Ishikawa (cell line): ENCODE results near the gene EIF2AK3.

Experiments
- CEBPB ChIP-seq: IDR thresholded peaks from 2 replicates; pipeline ENCODE4 v1.6.1; 2012
- CREB1 ChIP-seq: IDR thresholded peaks from 2 replicates; pipeline ENCODE4 v1.6.1; 2012; ENCODE audit warnings: low read depth
- EGR1 ChIP-seq: IDR thresholded peaks from 2 replicates; pipeline ENCODE4 v1.6.1; 2012
- EP300 ChIP-seq: IDR thresholded peaks from 2 replicates; pipeline ENCODE4 v1.6.1; 2012; ENCODE audit warnings: borderline replicate concordance
- FOXM1 ChIP-seq: IDR thresholded peaks from 2 replicates; pipeline ENCODE4 v1.6.1; 2012; ENCODE audit warnings: low read depth, borderline replicate concordance
- MAX ChIP-seq: IDR thresholded peaks from 2 replicates; pipeline ENCODE4 v1.6.1; 2012
- NFIC ChIP-seq: IDR thresholded peaks from 2 replicates; pipeline ENCODE4 v1.6.1; 2012
- RAD21 ChIP-seq: IDR thresholded peaks from 2 replicates; pipeline ENCODE4 v1.6.1; 2012; ENCODE audit warnings: low read depth
- TCF12 ChIP-seq: IDR thresholded peaks from 2 replicates; pipeline ENCODE4 v1.6.1; 2012; ENCODE audit warnings: low read depth
- TEAD4 ChIP-seq: IDR thresholded peaks from 2 replicates; pipeline ENCODE4 v1.6.1; 2012
- YY1 ChIP-seq: IDR thresholded peaks from 2 replicates; pipeline ENCODE4 v1.6.1; 2012; ENCODE audit warnings: low read depth
- TF ChIP-seq, protein P1 (sequence below): IDR thresholded peaks from 2 replicates; pipeline ENCODE4 v1.6.1; 2012; ENCODE audit warnings: low read depth, mild to moderate bottlenecking
- TF ChIP-seq, protein P2 (sequence below): IDR thresholded peaks from 2 replicates; pipeline ENCODE4 v1.6.1; 2012

Gene EIF2AK3

DNA sequence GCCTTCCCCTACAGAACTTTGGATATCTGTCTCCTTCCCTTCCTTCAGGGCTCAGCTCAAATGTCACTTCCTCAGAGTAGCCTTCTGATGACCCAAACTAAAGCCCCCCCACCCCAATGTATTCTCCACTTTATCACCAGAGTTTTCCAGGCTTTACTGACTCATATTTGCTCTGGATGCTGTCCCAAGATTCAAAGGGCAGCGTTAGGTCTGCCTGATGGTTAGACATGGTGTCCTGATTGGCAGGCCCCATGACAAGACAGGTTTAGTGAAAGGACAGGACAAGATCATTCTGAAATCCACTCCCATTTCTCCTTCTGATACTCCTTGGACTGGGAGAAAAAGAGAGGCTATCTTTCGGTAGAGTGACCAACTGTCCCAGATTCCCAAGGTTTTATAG lies 41.6 kb upstream of the EIF2AK3 start:
- TF ChIP-seq CEBPB, result no peak
- TF ChIP-seq, protein P1, sequence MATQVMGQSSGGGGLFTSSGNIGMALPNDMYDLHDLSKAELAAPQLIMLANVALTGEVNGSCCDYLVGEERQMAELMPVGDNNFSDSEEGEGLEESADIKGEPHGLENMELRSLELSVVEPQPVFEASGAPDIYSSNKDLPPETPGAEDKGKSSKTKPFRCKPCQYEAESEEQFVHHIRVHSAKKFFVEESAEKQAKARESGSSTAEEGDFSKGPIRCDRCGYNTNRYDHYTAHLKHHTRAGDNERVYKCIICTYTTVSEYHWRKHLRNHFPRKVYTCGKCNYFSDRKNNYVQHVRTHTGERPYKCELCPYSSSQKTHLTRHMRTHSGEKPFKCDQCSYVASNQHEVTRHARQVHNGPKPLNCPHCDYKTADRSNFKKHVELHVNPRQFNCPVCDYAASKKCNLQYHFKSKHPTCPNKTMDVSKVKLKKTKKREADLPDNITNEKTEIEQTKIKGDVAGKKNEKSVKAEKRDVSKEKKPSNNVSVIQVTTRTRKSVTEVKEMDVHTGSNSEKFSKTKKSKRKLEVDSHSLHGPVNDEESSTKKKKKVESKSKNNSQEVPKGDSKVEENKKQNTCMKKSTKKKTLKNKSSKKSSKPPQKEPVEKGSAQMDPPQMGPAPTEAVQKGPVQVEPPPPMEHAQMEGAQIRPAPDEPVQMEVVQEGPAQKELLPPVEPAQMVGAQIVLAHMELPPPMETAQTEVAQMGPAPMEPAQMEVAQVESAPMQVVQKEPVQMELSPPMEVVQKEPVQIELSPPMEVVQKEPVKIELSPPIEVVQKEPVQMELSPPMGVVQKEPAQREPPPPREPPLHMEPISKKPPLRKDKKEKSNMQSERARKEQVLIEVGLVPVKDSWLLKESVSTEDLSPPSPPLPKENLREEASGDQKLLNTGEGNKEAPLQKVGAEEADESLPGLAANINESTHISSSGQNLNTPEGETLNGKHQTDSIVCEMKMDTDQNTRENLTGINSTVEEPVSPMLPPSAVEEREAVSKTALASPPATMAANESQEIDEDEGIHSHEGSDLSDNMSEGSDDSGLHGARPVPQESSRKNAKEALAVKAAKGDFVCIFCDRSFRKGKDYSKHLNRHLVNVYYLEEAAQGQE, result no peak
- TF ChIP-seq CREB1, result no peak
- no peak for TF ChIP-seq MAX
- no peak for TF ChIP-seq YY1
- TF ChIP-seq TEAD4, result no peak

DNA sequence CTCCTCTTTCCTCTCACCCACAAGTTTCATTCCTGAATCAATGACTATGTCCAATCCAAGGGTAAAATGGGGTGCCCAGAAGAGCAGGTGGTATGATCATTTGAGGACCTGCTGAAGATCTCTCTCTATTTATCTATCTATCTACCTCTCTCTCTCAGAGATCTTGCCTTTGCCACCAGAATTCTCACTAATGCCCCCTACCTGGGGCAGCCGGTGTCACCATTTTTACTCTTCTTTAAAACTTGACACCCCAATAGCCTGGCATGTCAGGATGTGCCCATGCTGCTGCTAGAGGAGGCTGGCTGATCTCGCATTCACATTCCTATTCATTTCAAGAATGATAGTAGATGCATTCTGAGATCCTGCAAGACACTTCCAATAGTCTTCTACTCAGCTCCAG lies 40.0 kb upstream of the EIF2AK3 start:
- TF ChIP-seq TEAD4 (no peak), RAD21 (no peak), NFIC (no peak), TCF12 (no peak), EP300 (no peak), CEBPB (no peak), FOXM1 (no peak)
- TF ChIP-seq, protein P1, result no peak

GRCh38 chr2:88666576-88666975 lies 39.3 kb upstream of the EIF2AK3 start:
- TF ChIP-seq, protein P1, result 0 out of 2 replicates have a peak, but pooled peaks have one; percentile 10
- TF ChIP-seq EGR1, result no peak

- TF ChIP-seq, protein P2, sequence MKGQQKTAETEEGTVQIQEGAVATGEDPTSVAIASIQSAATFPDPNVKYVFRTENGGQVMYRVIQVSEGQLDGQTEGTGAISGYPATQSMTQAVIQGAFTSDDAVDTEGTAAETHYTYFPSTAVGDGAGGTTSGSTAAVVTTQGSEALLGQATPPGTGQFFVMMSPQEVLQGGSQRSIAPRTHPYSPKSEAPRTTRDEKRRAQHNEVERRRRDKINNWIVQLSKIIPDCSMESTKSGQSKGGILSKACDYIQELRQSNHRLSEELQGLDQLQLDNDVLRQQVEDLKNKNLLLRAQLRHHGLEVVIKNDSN, result no peak
- TF ChIP-seq CEBPB, result no peak
- no peak for TF ChIP-seq EGR1
- no peak for TF ChIP-seq NFIC
Observed at GRCh38 chr2:88660622-88661021, 33.4 kb upstream of the EIF2AK3 start.

DNA sequence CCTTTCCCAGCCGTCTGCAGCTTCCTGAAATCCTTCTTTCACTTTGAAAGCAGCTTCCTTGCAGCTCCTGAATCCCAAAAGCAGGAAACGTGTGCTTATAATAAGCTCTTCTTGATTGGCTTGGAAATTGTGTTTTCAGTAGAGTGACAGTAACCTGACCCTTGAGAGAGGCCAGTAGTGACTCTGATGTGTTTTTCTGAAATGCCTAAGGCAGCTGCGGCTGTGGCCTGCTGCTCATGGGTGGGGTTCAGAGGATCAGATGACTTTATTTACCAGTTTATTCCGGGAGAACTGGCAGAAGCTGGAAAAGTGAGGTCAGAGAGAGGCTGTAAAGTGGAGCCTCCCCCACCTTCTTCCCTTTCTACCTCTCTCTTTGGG lies 32.3 kb upstream of the EIF2AK3 start:
- TF ChIP-seq, protein P2, result peak; percentile 25; the same call in 1 of the 2 replicates
- TF ChIP-seq TEAD4 (peak; percentile 28; the same call in 1 of the 2 replicates), FOXM1 (no peak)

DNA sequence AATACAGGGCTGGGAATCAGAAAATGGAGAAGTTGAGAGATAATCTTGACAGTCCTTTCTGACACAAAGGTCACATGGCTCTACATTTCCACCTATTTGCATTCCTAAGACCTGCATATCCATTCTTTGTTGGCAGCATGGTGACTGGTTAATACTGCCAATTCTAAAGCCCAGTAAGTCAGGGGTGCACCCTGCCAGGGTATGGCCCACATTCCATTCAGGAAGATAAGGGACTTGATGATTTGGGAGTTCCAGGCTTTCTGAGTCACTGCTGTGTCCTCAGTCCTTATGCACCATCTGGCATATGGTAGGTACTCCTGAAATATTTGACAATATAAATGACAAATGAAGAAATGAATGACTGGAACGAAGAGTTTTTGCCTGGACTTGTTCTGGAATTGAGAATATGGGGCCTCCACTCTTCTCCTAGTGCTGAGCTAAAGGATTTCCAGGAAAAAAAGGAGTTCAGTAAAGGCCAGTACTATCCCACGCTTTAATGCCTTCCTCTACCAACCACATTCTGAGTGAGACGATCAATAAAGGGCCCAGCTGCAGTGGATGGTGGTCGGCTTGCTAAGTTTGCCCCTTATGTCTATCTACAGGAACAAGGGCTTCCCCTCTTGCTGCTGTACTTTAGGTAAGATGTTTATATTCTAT lies 31.7 kb upstream of the EIF2AK3 start:
- no peak for TF ChIP-seq RAD21
- TF ChIP-seq FOXM1, result no peak
- TF ChIP-seq TEAD4, result no peak
- no peak for TF ChIP-seq MAX
- TF ChIP-seq TCF12, result no peak
- TF ChIP-seq EGR1, result no peak
- TF ChIP-seq, protein P1, result no peak
- TF ChIP-seq NFIC, result no peak
- no peak for TF ChIP-seq CREB1
